GM12878 (cell line): Measurements from ENCODE around the gene JADE3. TPM values are rescaled to one million over a fixed set of nuclear protein-coding genes. Genes with fewer than 3 reads are reported as not detected.

Source experiments
- ATF2 ChIP-seq: IDR thresholded peaks from 2 replicates; pipeline ENCODE4 v1.6.1; 2012; ENCODE audit warnings: low read length, inconsistent platforms
- ATF3 ChIP-seq: IDR thresholded peaks from 2 replicates; pipeline ENCODE4 v1.6.1; 2011; ENCODE audit warnings: low read depth, mild to moderate bottlenecking, low read length, moderate library complexity, borderline replicate concordance; ENCODE audit errors: extremely low read depth
- CHD2 ChIP-seq: IDR thresholded peaks from 2 replicates; pipeline ENCODE4 v1.6.1; 2011; ENCODE audit warnings: low read depth, low read length, improper control_type of control experiment, borderline replicate concordance
- E2F8 ChIP-seq: fragments of 450-650 bp; IDR thresholded peaks from 2 replicates; pipeline ENCODE4 v1.6.1; 2018; ENCODE audit warnings: mild to moderate bottlenecking, low read depth, moderate library complexity; ENCODE audit not compliant: partially characterized antibody
- EED ChIP-seq: sonication (generic); IDR thresholded peaks from 2 replicates; pipeline ENCODE4 v1.6.1; 2016; ENCODE audit warnings: antibody characterized with exemption, low read depth
- ESRRA ChIP-seq: IDR thresholded peaks from 2 replicates; pipeline ENCODE4 v1.6.1; 2012; ENCODE audit warnings: mild to moderate bottlenecking, low read length, improper control_type of control experiment
- HDGF ChIP-seq: fragments of 450-650 bp; IDR thresholded peaks from 2 replicates; pipeline ENCODE4 v1.6.1; 2016; ENCODE audit warnings: antibody characterized with exemption
- IKZF1 ChIP-seq: fragments of 450-650 bp; conservative IDR thresholded peaks from 2 replicates; pipeline ENCODE4 v1.6.1; 2017; ENCODE audit warnings: antibody characterized with exemption, mild to moderate bottlenecking
- IKZF2 ChIP-seq, 2 experiments: fragments of 450-650 bp; IDR thresholded peaks; 2 replicates each; pipeline ENCODE4 v1.6.1; 2017; ENCODE audit warnings: mild to moderate bottlenecking in 2 of 2, moderate library complexity in 2 of 2
- JUNB ChIP-seq: IDR thresholded peaks from 2 replicates; pipeline ENCODE4 v1.6.1; 2016; ENCODE audit warnings: antibody characterized with exemption, mild to moderate bottlenecking
- MYC ChIP-seq: IDR thresholded peaks from 2 replicates; pipeline ENCODE4 v1.6.1; 2011; ENCODE audit warnings: mild to moderate bottlenecking, low read length, moderate library complexity, inconsistent platforms; ENCODE audit not compliant: insufficient read depth, insufficient replicate concordance, insufficient read length, severe bottlenecking
- NFXL1 ChIP-seq: fragments of 450-650 bp; IDR thresholded peaks from 2 replicates; pipeline ENCODE4 v1.6.1; 2017; ENCODE audit warnings: antibody characterized with exemption, mild to moderate bottlenecking, borderline replicate concordance
- NFYB ChIP-seq: IDR thresholded peaks from 2 replicates; pipeline ENCODE4 v1.6.1; 2011; ENCODE audit warnings: low read depth, mild to moderate bottlenecking, low read length, improper control_type of control experiment, moderate library complexity; ENCODE audit not compliant: insufficient read depth
- NR2F1 ChIP-seq: fragments of 450-650 bp; conservative IDR thresholded peaks from 2 replicates; pipeline ENCODE4 v1.6.1; 2017; ENCODE audit warnings: mild to moderate bottlenecking
- RAD21 ChIP-seq: IDR thresholded peaks from 2 replicates; pipeline ENCODE4 v1.6.1; 2011; ENCODE audit warnings: mild to moderate bottlenecking, low read depth, low read length, moderate library complexity; ENCODE audit not compliant: insufficient read depth
- RAD51 ChIP-seq: fragments of 450-650 bp; IDR thresholded peaks from 2 replicates; pipeline ENCODE4 v1.6.1; 2016; ENCODE audit warnings: moderate library complexity, mild to moderate bottlenecking, inconsistent platforms
- RELA ChIP-seq: fragments of 450-650 bp; IDR thresholded peaks from 2 replicates; pipeline ENCODE4 v1.8.0; 2014; ENCODE audit warnings: borderline replicate concordance; ENCODE audit not compliant: partially characterized antibody
- RFX5 ChIP-seq: IDR thresholded peaks from 2 replicates; pipeline ENCODE4 v1.6.1; 2011; ENCODE audit warnings: low read depth, low read length, improper control_type of control experiment
- SIN3A ChIP-seq: IDR thresholded peaks from 2 replicates; pipeline ENCODE4 v1.6.1; 2012; ENCODE audit warnings: low read depth, low read length, improper control_type of control experiment
- SMARCA5 ChIP-seq: fragments of 450-650 bp; IDR thresholded peaks from 2 replicates; pipeline ENCODE4 v1.6.1; 2017; ENCODE audit warnings: mild to moderate bottlenecking
- SMC3 ChIP-seq: IDR thresholded peaks from 2 replicates; pipeline ENCODE4 v1.6.1; 2011; ENCODE audit warnings: low read length, improper control_type of control experiment, borderline replicate concordance
- SREBF1 ChIP-seq: IDR thresholded peaks from 2 replicates; pipeline ENCODE4 v1.6.1; 2012; ENCODE audit warnings: mild to moderate bottlenecking, low read length
- SUPT20H ChIP-seq: IDR thresholded peaks from 2 replicates; pipeline ENCODE4 v1.6.1; 2011; ENCODE audit warnings: low read depth, mild to moderate bottlenecking, low read length, moderate library complexity, borderline replicate concordance; ENCODE audit not compliant: control insufficient read depth
- TARDBP ChIP-seq: IDR thresholded peaks from 2 replicates; pipeline ENCODE4 v1.6.1; 2016; ENCODE audit warnings: borderline replicate concordance
- TCF12 ChIP-seq: IDR thresholded peaks from 2 replicates; pipeline ENCODE4 v1.6.1; 2011; ENCODE audit warnings: low read depth, mild to moderate bottlenecking, low read length
- YY1 ChIP-seq: IDR thresholded peaks from 2 replicates; pipeline ENCODE4 v1.6.1; 2011; ENCODE audit warnings: low read depth, mild to moderate bottlenecking, low read length
- ZNF217 ChIP-seq: fragments of 450-650 bp; IDR thresholded peaks from 2 replicates; pipeline ENCODE4 v1.6.1; 2017; ENCODE audit warnings: antibody characterized with exemption, mild to moderate bottlenecking
- ZNF24 ChIP-seq: fragments of 450-650 bp; IDR thresholded peaks from 2 replicates; pipeline ENCODE4 v1.6.1; 2017; ENCODE audit warnings: antibody characterized with exemption, mild to moderate bottlenecking
- ZNF622 ChIP-seq: fragments of 450-650 bp; IDR thresholded peaks from 2 replicates; pipeline ENCODE4 v1.6.1; 2017; ENCODE audit warnings: mild to moderate bottlenecking, inconsistent platforms
- polyA plus RNA-seq, 11 experiments: library from polyadenylated mRNA; depleted of rRNA in 4 of 11; unstranded in 6 of 11; stranded (reverse) in 5 of 11; fragments of >200 nt; fragmentation: Nextera tagmentation in 4 of 11; fragmentation: Illumina TruSeq in 1 of 11; extraction: Ambion mirVana in 4 of 11; extraction: Trizol in 1 of 11; gene quantifications; 1 replicate in 1 of 11; 2 replicates in 10 of 11; pipeline versions ENCODE4 v1.2.1 to v1.2.3, GENCODE V29; 2011 to 2016; ENCODE audit warnings: inconsistent platforms in 2 of 11, missing spikeins in 2 of 11, low read depth in 1 of 11
- total RNA-seq, 4 experiments: library from RNA; depleted of rRNA in 3 of 4; stranded (reverse); fragments of >200 nt in 3 of 4; fragmentation: Illumina TruSeq in 1 of 4; extraction: Trizol in 1 of 4; gene quantifications; 2 replicates each; pipeline versions ENCODE4 v1.2.1 to v1.2.3, GENCODE V29; 2013 to 2021

Gene JADE3
- total and polyA plus RNA-seq, 10 of the 15 experiments (the other 5 are each of a cell fraction or from before 2014, with no cell fraction given): 0.06 to 13.0 (median 0.65) TPM

GRCh38 chrX:46978341-46979291 lies 66.4 kb downstream of the JADE3 start (continued):
- TF ChIP-seq MYC: no peak
- no peak for TF ChIP-seq ZNF622
- no peak for TF ChIP-seq ATF2
- no peak for TF ChIP-seq E2F8
- no peak for TF ChIP-seq TCF12
- no peak for TF ChIP-seq SUPT20H
- TF ChIP-seq ATF3: no peak
- no peak for TF ChIP-seq RELA
- TF ChIP-seq ESRRA: no peak
- TF ChIP-seq JUNB: no peak
- no peak for TF ChIP-seq RAD51
- no peak for TF ChIP-seq NR2F1
- 0 out of 2 replicates have a peak, but pooled peaks have one; percentile 25 for TF ChIP-seq RFX5
- no peak for TF ChIP-seq TARDBP
- peak; percentile 76 for TF ChIP-seq RAD21
- no peak for TF ChIP-seq ZNF24
- TF ChIP-seq YY1: peak; percentile 89
- no peak for TF ChIP-seq HDGF
- no peak for TF ChIP-seq EED
- 0 out of 2 replicates have a peak, but pooled peaks have one; percentile 61 for TF ChIP-seq SMARCA5
- TF ChIP-seq NFYB: no peak
- TF ChIP-seq SMC3: peak; percentile 91
- TF ChIP-seq IKZF2 (IDR thresholded peaks at IDR 0.05): no peak
- no peak for TF ChIP-seq SIN3A
- TF ChIP-seq SREBF1: no peak
- no peak for TF ChIP-seq NFXL1
- TF ChIP-seq IKZF1: no peak
- no peak for TF ChIP-seq CHD2
- no peak for TF ChIP-seq ZNF217
